LNCaP clone FGC (cell line): ENCODE data around the gene MBLAC1.

Experiments
- DNase-seq: peaks from one replicate; pipeline ENCODE4 v3.0.0-alpha.2; 2011; ENCODE audit warnings: low read depth
- H3K4me3 ChIP-seq: 2 replicates; pipeline ENCODE4 v1.5.1; 2011; ENCODE audit warnings: mild to moderate bottlenecking, low read depth, low read length, control low read depth
- CTCF ChIP-seq: IDR thresholded peaks from 2 replicates; pipeline ENCODE4 v1.5.1; 2012; ENCODE audit warnings: mild to moderate bottlenecking; ENCODE audit not compliant: control insufficient read depth, insufficient read depth; ENCODE audit errors: extremely low read depth

The MBLAC1 gene

GRCh38 chr7:100155553-100156317 is 29.0 kb downstream of the MBLAC1 start:
- H3K4me3 ChIP-seq = no peak overlapping the region
- no peak for DNase-seq
- TF ChIP-seq CTCF = no peak

DNA sequence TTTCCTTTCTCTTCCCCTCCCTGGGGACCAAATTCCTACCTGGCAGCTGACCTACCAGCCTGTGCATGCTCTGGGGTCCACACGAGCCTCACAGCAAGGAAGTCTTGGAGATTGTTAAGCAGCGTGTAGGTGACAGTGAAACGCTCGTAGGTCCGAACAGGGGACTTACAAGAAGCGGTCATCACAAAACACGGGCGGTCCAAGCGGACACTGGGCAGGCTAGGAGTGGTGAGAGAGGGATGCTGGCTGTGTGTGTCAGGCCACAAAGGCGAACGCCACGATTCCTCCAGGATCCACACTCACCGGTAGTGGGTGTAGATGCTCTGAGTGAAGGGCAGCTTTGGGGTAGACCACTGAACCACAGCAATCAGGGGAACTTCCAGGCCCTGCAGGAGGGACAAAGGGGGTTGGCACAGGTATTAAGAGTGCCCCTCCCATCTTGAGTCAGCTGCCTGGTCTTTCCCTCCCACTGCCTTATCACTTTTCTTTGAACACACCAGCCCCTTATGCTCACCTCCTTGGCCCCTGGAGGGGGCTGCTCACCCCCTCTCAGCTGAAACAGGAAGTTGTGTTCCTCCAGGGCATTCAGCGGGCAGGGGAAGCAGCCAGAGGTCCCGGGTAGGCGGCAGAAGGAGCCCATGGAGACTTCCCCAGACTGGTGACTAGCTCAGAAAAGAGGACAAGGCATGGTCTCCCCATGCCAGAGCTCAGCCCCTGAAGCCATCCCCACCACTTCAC is 29.7 kb downstream of the MBLAC1 start:
- no peak for TF ChIP-seq CTCF
- DNase-seq = no peak
- no peak overlapping the region for H3K4me3 ChIP-seq

- no peak for TF ChIP-seq CTCF
- no peak for DNase-seq
- peak overlapping the region; percentile 76 for H3K4me3 ChIP-seq
These were observed 30.2 kb downstream of the MBLAC1 start for GRCh38 chr7:100157069-100157333.

DNA sequence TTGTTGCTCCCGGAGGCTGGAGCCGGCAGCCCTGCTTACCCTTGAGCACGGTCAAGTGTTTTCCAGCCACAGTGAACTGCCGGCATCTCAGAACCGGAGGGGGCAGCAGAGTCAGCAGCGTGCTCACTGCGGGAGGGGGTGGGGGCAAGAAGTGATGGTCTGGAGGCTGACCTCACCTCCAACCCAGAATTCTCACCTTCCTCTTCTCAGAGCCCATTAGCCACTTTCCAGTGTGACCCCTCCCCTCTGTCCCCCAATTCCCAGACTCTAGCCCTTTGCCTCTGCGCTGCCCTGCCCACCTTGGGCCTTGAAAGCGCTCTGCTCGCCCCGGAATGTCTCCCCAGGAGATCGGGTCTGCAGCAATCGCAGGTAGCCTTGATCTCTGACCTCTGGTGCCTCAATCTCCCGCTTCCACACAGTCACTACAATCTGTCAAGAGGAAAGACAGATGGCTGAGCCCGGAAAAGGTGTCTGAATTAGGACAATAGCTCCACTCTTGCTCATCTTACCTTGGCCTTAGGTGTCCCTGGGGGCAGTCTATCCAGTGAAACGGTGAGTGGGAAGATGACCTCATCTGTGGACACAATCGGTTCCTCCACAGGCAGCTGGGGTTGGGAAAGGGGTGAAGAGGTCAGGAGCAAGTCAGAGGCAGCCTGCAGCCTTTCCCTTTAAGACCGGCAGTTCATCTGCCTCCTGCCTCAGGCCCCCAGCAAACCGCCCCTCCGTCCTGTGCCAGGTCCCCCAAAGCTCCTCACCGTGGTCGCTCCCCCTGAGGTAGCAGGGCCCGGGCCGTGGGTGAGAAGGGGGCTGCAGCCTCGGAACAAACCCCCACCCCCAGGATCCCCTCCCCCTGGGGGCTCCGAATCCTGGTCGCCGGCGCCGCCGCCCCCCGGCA is 30.8 kb downstream of the MBLAC1 start:
- no peak for DNase-seq

GRCh38 chr7:100158229-100159098 is 31.7 kb downstream of the MBLAC1 start, which contains the start of gene TRAPPC14:
TSS of gene TRAPPC14 (minus strand) at chr7:100158723. CDS start at chr7:100158499, 224 bp downstream.
- peak within 1 kb of the TSS; percentile 76 for H3K4me3 ChIP-seq
- DNase-seq = no peak
- TF ChIP-seq CTCF = no peak

More for the DNA sequence above, 30.8 kb downstream of the MBLAC1 start:
- no peak for TF ChIP-seq CTCF
- H3K4me3 ChIP-seq = peak overlapping the region; percentile 76

GRCh38 chr7:100159099-100159623 is 32.4 kb downstream of the MBLAC1 start:
- no peak for DNase-seq
- no peak for TF ChIP-seq CTCF
- peak overlapping the region; percentile 76 for H3K4me3 ChIP-seq
